ENCODE measurements around the gene KCNK6.

KCNK6 gene

DNA sequence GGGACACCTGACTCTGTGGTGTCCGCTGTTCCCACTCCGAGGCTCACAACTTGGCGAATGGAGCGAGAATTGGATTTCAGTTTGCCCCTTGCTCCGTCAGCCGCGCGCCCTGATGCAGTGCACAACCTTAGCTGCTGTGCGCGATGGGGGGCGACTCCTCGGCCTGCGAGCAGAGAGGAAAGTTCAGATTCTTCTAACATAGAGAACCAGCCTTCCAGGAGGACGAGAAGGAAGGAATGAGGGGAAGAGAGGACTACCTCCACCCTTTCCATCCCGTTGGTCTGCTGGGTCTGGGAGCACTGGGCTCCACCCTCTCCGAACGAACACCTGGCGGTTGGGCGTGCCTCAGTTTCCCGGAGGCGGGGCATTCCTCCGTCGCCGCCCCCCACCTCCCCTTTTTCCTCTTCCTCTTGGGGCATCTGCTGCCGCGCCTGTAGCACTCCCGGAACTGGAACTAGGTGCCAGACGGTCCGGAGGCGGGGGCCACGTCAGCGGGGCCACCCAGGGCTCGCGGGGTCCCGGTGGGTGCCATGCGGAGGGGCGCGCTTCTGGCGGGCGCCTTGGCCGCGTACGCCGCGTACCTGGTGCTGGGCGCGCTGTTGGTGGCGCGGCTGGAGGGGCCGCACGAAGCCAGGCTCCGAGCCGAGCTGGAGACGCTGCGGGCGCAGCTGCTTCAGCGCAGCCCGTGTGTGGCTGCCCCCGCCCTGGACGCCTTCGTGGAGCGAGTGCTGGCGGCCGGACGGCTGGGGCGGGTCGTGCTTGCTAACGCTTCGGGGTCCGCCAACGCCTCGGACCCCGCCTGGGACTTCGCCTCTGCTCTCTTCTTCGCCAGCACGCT lies at the start of gene KCNK6:
Gene KCNK6 (plus strand): TSS at position 425 of the 838 bp plus-strand sequence. CDS start 106 bp downstream, at position 531.
- DNase-seq = no peak

DNA sequence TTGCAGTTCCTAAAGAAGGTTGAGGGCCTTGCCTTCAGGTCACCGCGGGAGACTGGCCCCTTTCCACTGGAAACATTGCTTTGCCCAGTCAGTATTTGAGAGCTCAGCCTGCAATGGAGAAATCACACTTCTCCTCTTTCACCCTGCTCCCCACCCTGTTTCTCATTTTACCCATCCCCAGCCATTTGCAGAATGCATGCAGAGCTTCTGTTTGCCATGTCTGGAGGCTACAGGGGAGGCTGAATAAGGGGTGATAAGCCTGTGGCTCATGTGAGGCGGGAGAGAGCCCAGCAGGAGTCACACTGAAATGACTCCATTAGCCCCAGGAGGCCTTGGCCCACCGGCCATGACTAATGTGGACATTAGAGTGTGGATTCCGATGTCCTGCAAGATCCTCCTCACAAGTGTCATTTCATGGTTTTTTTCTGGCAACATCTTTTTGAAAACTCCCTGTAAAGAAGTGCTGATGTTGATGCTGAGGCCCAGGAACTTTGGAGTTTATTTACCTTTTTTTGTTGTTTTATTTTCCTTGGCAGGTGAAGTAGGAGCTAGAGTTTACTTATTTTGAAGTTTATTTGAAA lies 49.0 kb upstream of the KCNK6 start:
- DNase-seq = no peak

DNA sequence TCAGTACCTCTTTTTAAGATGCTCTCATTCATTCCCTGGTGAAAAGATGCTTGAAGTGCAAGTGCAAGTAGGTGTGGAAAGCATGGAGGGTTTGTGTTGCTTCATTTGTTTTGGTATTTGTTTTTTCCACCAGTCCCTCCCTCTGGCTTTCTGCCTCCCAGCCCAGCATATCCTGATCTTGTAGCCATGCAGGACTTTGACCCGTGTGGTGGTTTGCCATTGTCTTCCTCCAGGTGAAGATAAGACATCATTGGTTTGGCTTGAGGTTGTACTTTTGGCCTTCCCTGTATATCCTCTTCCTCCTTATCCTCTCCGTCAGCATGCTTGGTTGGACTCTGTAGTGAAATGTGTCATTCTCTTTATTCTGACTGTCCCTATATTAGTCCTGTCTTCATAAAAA lies 46.1 kb upstream of the KCNK6 start:
- DNase-seq = no peak

DNA sequence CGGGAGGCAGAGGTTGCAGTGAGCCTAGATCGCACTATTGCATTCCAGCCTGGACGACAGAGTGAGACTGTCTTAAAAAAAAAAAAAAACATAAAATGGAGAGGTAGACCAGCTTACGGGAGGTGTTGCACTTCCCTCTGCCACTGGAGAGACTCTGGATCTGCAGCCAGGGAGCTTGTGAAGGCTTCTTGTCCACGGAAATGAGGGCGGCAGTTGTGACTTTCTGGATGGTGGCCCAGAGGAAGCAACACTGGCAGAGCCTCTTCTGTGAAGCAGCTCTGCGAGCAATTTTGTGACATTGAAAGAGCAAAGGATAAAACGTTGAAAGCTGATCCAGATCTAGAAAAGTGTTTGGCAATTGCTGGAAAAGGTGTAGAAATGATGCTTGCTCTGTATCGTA lies 44.9 kb upstream of the KCNK6 start:
- no peak for DNase-seq

DNA sequence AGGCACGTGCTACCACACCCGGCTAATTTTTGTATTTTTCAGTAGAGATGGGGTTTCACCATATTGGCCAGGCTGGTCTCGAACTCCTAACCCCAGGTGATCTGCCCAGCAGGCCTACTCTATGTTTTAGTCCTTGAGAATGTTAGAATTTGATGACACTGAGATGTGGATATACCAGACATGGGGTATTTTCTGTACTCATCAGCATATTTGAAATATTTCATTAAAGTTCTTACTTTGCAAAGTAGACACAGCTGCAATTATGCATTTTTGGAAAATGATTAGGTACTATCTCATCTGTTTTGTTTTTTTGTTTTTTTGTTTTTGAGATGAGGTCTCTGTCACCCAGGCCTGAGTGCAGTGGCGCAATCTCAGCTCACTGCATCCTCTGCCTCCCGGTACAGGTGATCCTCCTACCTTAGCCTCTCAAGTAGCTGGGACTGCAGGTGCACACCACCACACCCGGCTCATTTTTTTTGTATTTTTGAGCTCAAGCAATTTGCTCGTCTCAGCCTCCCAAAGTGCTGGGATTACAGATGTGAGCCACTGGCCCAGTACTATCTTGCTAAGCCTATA lies 42.6 kb upstream of the KCNK6 start:
- DNase-seq = no peak

DNA sequence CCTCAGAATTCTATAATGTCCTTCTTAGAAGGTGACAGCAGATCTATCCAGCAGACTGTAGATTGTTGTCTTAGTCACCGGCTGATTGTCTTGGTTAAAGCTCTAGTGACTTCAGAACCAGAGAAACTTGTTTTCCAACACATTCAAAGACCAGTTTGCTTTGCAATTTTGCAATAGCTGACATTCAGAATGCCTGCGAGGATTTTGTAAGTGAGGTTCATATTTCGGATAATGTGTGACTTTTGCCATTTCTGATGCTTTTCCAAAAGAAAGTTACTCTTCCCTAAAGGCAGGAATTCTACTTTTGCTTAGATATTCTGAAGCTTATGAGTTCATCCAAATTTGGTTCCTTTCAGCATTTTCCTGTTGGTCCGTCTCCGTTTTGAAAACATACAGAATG lies 42.1 kb upstream of the KCNK6 start:
- no peak for DNase-seq

DNA sequence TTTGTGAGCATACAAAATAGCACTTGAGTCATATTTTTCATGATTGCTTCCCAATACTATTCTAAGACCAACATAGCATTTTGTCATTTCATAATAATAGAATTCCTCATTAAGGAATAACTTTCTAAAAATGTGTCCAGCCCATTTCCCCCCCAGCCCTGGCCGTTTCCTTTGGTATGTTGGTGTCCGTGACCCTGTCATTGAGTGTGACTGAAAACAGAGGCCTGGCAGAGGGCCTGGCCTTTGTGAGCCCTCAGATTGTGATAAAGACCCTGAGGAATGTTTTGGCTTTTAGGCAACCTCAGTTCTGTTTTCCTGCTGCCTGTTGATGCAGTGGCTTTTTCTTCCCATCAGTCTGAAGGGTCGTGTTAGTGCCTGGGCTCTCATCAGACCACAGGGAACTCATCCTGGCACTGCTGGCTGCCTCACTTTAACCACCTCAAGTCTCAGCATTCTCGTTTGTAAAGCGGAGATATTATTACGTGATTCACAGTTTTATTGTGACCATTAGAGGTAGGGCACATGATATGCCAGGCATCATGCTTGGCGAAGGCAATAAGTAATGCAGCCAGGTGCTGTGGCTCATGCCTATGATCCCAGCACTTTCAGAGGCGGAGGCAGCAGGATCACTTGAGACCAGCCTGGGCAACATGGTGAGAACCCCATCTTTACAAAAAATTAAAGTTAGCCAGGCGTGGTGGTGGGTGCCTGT lies 41.5 kb upstream of the KCNK6 start:
- DNase-seq = no peak

DNA sequence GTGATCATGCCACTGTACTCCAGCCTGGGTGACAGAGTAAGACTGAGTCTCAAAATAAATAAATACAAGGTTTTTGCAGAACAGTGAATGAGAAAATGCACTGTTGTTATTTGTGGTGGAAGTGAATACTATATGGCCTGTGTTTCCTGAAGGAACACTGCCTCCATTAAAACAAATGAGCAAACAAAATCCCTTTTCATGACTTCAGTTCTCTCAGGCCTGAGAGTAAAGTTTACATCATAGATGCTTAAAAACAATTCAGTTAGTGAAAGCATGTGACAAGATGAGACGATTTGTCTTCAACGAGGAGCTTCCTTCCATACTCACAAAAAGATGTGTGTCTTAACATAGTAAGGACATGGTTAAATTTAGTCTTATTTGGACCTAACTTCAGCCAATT lies 40.9 kb upstream of the KCNK6 start:
- no peak for DNase-seq

DNA sequence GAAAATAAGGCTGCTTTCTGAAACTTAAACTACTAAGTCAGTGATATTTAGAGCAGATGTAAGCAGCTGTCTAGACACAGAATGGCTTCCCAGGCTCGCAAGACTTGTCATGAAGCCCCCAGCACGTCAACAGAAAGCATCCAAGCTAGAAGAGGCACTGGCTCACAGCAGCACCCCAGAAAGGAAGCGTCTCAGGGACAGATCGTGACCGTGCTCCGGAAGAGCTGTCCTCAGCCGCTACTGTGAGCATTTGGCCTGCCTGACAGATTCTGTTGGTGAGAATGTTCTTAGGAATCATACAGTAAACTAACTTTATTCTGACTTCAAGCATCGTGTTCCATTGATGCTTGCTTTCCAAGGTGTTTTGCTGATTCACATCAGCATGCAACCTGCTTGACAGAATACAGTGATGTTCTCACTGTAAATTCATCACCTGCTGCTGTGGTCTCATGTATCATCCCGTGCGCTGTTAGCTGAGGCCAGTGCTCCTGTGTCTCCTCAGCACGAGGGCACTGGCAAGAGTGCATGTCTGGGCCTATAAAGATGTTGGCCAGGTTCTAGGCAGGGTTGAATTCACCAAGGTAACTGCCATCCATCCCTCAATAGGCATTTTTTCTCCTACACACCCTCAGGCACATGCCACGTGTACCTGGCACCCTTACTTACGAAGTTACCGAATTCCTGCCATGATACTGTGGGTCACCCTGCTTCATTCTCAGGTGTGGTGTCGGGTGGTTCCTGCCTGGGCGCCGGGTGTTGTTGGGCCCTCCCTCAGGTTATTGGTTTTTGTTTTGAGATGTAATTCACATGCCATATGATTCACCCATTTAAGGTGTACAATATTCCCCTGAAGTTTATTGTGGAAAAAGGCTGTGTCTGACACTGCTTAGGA lies 39.4 kb upstream of the KCNK6 start:
- no peak for DNase-seq

DNA sequence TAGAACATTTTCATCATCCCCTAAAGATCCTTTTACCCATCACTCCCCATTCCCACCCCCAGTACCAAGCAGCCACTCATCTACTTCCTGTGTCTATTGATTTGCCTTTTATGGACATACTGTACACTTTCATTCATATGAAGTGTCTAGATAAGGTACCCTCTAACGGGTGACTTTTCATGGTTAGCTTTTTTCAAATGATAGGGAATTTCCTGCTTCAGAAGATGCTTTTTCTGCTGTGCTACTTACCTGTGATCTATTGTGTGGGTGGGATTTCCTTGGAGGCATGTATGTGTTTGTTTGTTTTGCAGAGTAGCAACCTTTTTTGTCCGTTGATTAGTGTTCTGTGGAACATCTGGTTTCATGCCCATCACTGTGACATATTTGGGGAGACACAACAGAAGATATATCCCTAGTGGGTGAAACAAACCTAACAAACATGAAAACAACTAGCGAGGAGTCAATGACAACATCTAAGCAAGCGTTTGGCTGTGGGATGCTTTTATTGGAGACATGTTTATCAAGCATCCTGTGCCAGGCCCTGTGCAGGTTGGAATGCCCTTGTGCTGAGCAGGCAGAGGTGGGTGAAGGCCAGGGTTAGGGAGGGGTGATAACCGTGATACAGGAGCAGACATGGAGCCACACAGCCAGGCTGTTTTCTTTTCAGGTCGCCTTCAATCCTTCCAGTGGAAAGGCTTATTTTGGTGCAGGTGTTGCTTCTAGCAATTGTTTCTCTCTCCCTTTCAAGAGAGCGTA lies 37.7 kb upstream of the KCNK6 start:
- DNase-seq = no peak

DNA sequence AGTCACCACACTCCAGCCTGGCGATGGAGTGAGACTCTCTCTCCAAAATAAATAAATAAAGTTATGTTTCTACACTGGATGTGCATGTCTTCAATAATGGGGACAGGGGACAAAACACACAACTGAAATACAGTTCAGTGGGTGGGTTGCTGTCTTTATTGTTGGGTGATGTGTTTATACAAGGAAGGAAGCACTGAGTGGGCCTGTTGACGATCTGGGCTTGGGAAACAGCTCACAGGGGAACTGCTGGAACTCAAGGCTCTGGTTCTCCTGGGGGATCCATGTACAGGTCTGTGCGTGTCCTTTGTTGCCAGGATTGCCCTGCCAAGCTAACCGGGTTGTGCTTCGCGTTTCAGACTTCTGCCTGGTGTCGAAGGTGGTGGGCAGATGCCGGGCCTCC lies 36.4 kb upstream of the KCNK6 start:
- no peak for DNase-seq

DNA sequence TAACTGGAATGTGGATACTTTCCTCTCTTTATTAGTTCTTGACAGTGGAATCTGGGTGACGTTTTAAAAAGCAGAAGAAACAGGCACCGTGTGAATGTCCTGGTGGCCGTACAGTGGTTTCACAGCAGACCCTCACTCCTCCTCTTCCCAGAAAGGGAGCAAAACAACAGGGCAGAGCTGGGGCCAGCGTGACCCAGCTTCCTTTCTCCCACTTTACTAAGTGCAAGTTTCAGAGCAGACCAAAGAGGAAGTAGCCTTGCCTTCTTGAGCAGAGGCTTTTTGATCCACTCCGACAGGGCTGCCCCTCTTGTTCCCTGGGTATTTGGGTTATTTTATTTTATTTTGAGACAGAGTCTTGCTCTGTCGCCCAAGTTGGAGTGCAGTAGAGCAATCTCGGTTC lies 35.2 kb upstream of the KCNK6 start:
- no peak for DNase-seq

DNA sequence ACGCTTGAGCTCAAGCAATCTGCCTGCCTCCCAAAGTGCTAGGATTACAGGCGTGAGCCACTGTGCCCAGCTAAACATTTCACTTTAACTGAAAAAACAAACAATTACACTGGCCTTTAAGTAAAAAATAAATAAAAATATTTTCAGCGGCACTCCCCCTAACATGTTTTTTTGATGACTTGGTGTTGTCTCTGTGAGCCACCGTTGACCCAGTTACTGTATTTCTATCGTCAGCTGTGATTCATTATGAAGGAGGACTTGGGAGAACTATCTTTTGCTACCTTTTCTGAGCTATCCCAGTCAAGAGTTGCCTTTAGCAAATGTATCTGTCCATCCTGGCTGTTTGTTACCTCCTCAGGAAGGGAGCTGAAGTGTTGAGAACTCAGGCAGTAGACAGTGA lies 34.1 kb upstream of the KCNK6 start:
- no peak for DNase-seq

DNA sequence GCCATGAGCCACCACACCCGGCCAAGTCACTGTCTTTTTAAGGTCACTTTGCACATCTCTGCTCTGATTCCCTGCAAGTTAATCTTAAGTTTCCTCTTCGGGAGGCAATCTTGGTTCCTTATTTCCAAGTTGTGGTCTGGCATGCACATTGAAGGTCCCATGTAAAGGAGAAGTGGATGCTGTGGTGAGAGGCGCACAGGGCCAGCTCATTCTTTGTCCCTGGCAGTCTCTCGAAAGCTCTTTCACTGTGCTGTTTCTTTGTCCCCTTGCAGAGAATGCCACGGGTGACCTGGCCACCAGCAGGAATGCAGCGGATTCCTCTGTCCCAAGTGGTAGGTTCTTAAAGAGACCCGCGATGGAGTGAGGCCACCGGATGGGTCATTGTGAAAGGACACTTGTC lies 32.0 kb upstream of the KCNK6 start:
- DNase-seq = no peak

DNA sequence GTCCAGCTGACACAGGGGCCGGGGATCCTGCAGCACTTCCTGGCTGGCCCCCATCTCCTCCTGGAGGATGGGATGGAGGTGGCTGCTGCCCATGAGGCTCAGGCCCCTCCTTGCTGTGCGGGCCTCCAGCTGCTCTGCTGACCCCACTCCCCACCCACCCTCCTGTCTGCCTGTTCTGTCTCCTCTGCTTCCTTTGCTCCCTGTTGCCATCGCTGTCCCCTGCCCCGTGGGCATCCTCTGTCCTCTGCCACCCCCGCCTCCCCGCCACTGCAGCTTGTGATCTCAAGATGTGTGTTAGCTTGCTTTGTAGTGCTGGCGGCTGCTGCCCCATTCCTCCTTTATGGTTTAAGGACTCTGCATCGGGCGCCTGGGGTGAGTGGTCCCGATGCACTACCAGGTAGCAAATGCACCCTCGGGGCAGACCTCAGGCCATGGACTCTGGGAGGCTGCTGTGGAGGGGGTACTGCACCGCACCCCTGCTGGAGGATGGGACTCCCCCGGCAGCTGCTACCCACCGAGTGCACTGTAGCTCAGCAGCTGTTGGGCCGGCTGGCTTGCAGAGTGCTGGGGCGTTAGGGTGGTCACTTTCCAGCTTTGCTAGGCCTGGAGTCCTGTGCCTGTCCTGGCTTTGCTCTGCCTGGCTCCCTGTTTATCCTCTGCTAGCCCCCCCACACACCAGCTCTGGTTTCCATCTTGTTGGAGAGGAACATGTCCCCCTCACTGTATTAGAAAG lies 31.4 kb upstream of the KCNK6 start:
- no peak for DNase-seq

DNA sequence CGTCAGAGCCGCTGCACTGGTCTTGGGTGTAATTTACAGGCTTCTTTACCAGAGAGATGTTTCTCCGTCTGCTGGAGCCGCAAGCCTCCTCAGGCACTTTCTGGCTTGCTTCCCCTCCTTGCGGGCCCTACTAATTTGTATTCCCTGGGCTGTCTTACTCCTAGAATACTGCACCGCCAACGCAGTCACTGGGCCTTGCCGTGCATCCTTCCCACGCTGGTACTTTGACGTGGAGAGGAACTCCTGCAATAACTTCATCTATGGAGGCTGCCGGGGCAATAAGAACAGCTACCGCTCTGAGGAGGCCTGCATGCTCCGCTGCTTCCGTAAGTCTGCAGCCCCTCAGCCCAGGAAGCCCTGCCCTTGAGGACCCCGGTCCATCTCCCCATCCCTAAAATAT lies 29.7 kb upstream of the KCNK6 start:
- DNase-seq = no peak

DNA sequence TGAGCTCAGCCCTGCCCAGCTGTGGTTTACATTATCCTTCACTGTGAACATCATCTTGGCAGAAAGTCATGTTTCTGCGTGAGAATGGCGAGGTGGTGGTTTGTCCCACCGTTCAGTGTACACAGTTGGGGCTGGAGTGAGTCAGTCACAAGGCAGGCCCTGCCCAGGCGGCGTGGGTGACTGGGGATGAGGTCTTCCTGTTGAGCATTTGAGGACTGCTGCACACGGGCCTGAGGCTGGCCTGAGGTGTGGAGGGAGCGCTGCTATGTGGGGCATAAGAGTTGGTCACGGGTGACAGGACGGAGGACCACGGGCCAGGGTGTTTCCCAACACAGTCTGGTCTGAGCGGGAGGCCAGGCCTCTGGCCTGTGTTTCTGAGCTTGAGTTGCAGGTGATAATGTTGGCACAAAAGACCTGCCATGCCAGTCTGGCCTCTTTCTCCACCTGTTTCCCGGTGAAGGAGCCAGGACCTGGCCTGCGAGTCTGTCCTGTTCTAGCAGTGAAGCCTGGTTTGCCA lies 29.0 kb upstream of the KCNK6 start:
- peak in 1 of 2 experiments; percentile 3 for DNase-seq

DNA sequence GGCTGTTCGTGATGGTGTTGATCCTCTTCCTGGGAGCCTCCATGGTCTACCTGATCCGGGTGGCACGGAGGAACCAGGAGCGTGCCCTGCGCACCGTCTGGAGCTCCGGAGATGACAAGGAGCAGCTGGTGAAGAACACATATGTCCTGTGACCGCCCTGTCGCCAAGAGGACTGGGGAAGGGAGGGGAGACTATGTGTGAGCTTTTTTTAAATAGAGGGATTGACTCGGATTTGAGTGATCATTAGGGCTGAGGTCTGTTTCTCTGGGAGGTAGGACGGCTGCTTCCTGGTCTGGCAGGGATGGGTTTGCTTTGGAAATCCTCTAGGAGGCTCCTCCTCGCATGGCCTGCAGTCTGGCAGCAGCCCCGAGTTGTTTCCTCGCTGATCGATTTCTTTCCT lies 27.8 kb upstream of the KCNK6 start:
- DNase-seq = no peak

DNA sequence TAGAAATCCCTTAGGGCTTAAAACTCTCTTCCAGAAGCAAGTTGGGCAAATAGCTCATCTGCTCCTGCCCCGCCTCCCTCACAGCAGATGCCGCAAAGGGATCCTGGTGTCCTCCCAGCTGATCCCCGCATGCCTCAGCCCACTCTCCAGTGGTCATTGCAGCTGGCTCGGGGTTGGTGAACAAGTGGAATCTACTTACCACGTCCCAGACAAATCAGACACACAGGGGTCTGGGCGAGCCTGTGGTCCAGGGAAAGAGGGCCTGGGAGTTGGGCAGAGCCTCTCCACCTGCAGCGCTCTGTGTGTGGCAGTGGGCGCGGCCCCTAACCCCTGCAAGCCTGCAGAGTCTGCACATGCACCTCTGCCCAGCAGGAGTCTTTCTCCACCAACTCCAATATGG lies 26.4 kb upstream of the KCNK6 start:
- no peak for DNase-seq

DNA sequence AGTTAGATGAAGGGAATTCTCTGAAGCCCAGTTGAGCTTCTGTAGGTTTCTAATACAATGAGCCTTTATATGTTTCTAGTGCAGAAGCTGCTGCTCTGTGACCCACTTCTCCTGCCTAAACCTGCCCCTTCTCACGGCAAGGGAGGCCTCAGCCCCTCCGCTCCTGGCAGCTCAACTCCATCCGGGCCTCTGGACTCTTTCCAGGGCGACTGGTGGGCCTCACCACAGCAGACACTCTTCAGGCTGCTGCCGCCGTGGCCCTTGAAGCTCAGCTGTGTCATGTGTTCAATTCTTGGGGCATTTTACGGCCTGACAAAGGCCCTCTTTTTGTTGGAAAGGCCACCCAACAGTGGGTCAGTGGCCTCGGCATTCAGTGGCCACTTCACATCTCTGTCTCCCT lies 25.6 kb upstream of the KCNK6 start:
- no peak for DNase-seq

All from cerebellar nuclear complex (tissue), 1 donor.